Inflammatory macrophage treated with lipopolysaccharide for 1 hour (primary cell): ENCODE data around the gene B4GAT1.

Experiments used
- DNase-seq, 2 donors: peaks; one replicate each; pipeline ENCODE4 v3.0.0-alpha.2; 2020 to 2022

Gene B4GAT1

GRCh38 chr11:66335531-66336233, 11.7 kb downstream of the B4GAT1 start:
- DNase-seq, result no peak

- DNase-seq, result peak; percentile 28 to 40
Measured at GRCh38 chr11:66334605-66335442, 12.6 kb downstream of the B4GAT1 start.

- no peak for DNase-seq
Measured at GRCh38 chr11:66333896-66334604, 13.4 kb downstream of the B4GAT1 start.

- DNase-seq, result no peak
Measured at GRCh38 chr11:66333220-66333877, 14.1 kb downstream of the B4GAT1 start.

GRCh38 chr11:66332371-66333219, 14.8 kb downstream of the B4GAT1 start:
- DNase-seq, result no peak

- no peak for DNase-seq
Measured at GRCh38 chr11:66331542-66332370, 15.7 kb downstream of the B4GAT1 start.

GRCh38 chr11:66330931-66331330, 16.5 kb downstream of the B4GAT1 start:
- no peak for DNase-seq

- no peak for DNase-seq
Measured at GRCh38 chr11:66329165-66329673, 18.2 kb downstream of the B4GAT1 start.

- peak; percentile 42 to 83 for DNase-seq
Measured at GRCh38 chr11:66328302-66329144, 18.9 kb downstream of the B4GAT1 start.

- DNase-seq, result no peak
Measured at GRCh38 chr11:66328031-66328301, 19.5 kb downstream of the B4GAT1 start.

- no peak for DNase-seq
Measured at GRCh38 chr11:66327171-66328030, 20.0 kb downstream of the B4GAT1 start.

GRCh38 chr11:66326261-66327111, 20.9 kb downstream of the B4GAT1 start:
- no peak for DNase-seq

GRCh38 chr11:66325263-66325671, 22.2 kb downstream of the B4GAT1 start:
- DNase-seq, result no peak

- no peak for DNase-seq
Measured at GRCh38 chr11:66324664-66325063, 22.8 kb downstream of the B4GAT1 start.

GRCh38 chr11:66323684-66324083, 23.7 kb downstream of the B4GAT1 start:
- DNase-seq, result no peak

GRCh38 chr11:66322732-66323427, 24.5 kb downstream of the B4GAT1 start:
- no peak for DNase-seq

GRCh38 chr11:66321606-66322005, 25.8 kb downstream of the B4GAT1 start:
- no peak for DNase-seq
